Osteocyte (in vitro differentiated cells): Measurements from ENCODE around the gene PLD6. TPM values are rescaled to one million over a fixed set of nuclear protein-coding genes. Genes with fewer than 3 reads are reported as not detected.

ENCODE experiments used
- DNase-seq: peaks from one replicate; pipeline ENCODE4 v3.0.0; 2021; ENCODE audit warnings: mixed read lengths; ENCODE audit not compliant: unreplicated experiment; ENCODE audit errors: extremely low spot score
- H3K27ac Mint-ChIP-seq: one replicate; pipeline ENCODE4 v1.8.0; 2021; ENCODE audit warnings: mild to moderate bottlenecking, mixed read lengths; ENCODE audit not compliant: unreplicated experiment
- H3K27me3 Mint-ChIP-seq: one replicate; pipeline ENCODE4 v1.8.0; 2021; ENCODE audit warnings: mixed read lengths; ENCODE audit not compliant: unreplicated experiment
- H3K36me3 Mint-ChIP-seq: one replicate; pipeline ENCODE4 v1.8.0; 2021; ENCODE audit warnings: mixed read lengths; ENCODE audit not compliant: unreplicated experiment
- H3K4me1 Mint-ChIP-seq: one replicate; pipeline ENCODE4 v1.8.0; 2021; ENCODE audit warnings: mixed read lengths; ENCODE audit not compliant: unreplicated experiment
- H3K4me3 Mint-ChIP-seq: one replicate; pipeline ENCODE4 v1.8.0; 2021; ENCODE audit warnings: mild to moderate bottlenecking, moderate library complexity, mixed read lengths; ENCODE audit not compliant: unreplicated experiment
- H3K9me3 Mint-ChIP-seq: one replicate; pipeline ENCODE4 v1.8.0; 2021; ENCODE audit warnings: mixed read lengths; ENCODE audit not compliant: unreplicated experiment
- CTCF ChIP-seq: fragments of 200-600 bp; sonication (generic); IDR thresholded peaks from 2 replicates; pipeline ENCODE4 v1.5.0; 2021; ENCODE audit warnings: antibody characterized with exemption, mild to moderate bottlenecking, moderate library complexity
- total RNA-seq: library from RNA; stranded (reverse); gene quantifications from 2 replicates; pipeline ENCODE4 v1.2.1, GENCODE V29; 2021

PLD6 gene
- total RNA-seq, 1 donor from 2014 or later = 0.81 TPM

- no peak for TF ChIP-seq CTCF
- Mint-ChIP-seq H3K27me3 (no peaks in the 10 kb centered on the region), H3K4me1 (peaks cover 13% of the 10 kb centered on the region), H3K4me3 (no peak overlapping the region), H3K9me3 (no peaks in the 10 kb centered on the region), H3K36me3 (peaks cover 56% of the 10 kb centered on the region), H3K27ac (no peak overlapping the region)
- DNase-seq = no peak
Measured at GRCh38 chr17:17176341-17176740, 29.8 kb downstream of the PLD6 start.

- DNase-seq = no peak
- Mint-ChIP-seq H3K36me3 (peaks cover 59% of the 10 kb centered on the region), H3K4me1 (peaks cover 11% of the 10 kb centered on the region), H3K27ac (no peak overlapping the region), H3K4me3 (no peak overlapping the region), H3K9me3 (no peaks in the 10 kb centered on the region), H3K27me3 (no peaks in the 10 kb centered on the region)
- no peak for TF ChIP-seq CTCF
Measured at GRCh38 chr17:17175917-17176316, 30.2 kb downstream of the PLD6 start.

- peaks cover 54% of the 10 kb centered on the region for H3K36me3 Mint-ChIP-seq
Measured at GRCh38 chr17:17175340-17175739, 30.8 kb downstream of the PLD6 start.

GRCh38 chr17:17173921-17174320 lies 32.2 kb downstream of the PLD6 start:
- H3K4me1 Mint-ChIP-seq = peaks cover 5% of the 10 kb centered on the region
- TF ChIP-seq CTCF = no peak
- H3K4me3 Mint-ChIP-seq = no peak overlapping the region
- H3K27me3 Mint-ChIP-seq = no peaks in the 10 kb centered on the region
- peak; percentile 77 for DNase-seq
- no peak overlapping the region for H3K27ac Mint-ChIP-seq
- peaks cover 52% of the 10 kb centered on the region for H3K36me3 Mint-ChIP-seq
- no peaks in the 10 kb centered on the region for H3K9me3 Mint-ChIP-seq

More at GRCh38 chr17:17175340-17175739, 30.8 kb downstream of the PLD6 start:
- Mint-ChIP-seq H3K27me3 (no peaks in the 10 kb centered on the region), H3K4me1 (peaks cover 5% of the 10 kb centered on the region), H3K4me3 (no peak overlapping the region), H3K9me3 (no peaks in the 10 kb centered on the region), H3K27ac (no peak overlapping the region)
- no peak for TF ChIP-seq CTCF
- DNase-seq = no peak

- Mint-ChIP-seq H3K36me3 (peaks cover 50% of the 10 kb centered on the region), H3K4me1 (peaks cover 5% of the 10 kb centered on the region), H3K27ac (no peak overlapping the region), H3K4me3 (no peak overlapping the region), H3K27me3 (no peaks in the 10 kb centered on the region), H3K9me3 (no peaks in the 10 kb centered on the region)
- no peak for DNase-seq
- TF ChIP-seq CTCF = no peak
Measured at GRCh38 chr17:17172990-17173389, 33.1 kb downstream of the PLD6 start.
